Fibroblast of mammary gland (primary cell): ENCODE results near the gene HOXD12.
A peak's percentile ranks its signal among the peaks of the same experiment; 100 is the strongest.

Experiments
- DNase-seq: peaks from one replicate; pipeline ENCODE4 v3.0.0-alpha.2; 2010; ENCODE audit warnings: low read depth
- H3K4me3 ChIP-seq: 2 replicates; pipeline ENCODE4 v1.5.1; 2011; ENCODE audit warnings: low read depth, mild to moderate bottlenecking, low read length, moderate library complexity; ENCODE audit not compliant: control insufficient read depth
- CTCF ChIP-seq: conservative IDR thresholded peaks from 2 replicates; pipeline ENCODE4 v1.5.1; 2011; ENCODE audit warnings: low read depth, low read length, inconsistent platforms; ENCODE audit not compliant: control insufficient read depth, insufficient read depth

The HOXD12 gene

GRCh38 chr2:176151442-176152287 is 52.1 kb downstream of the HOXD12 start, which contains the start of gene HOXD4:
HOXD4 (plus strand) TSS chr2:176151550; CDS start chr2:176151634, 84 bp downstream.
- TF ChIP-seq CTCF = no peak
- peak within 1 kb of the TSS; percentile 41 for H3K4me3 ChIP-seq

More at GRCh38 chr2:176151442-176152287, 52.1 kb downstream of the HOXD12 start, which contains the start of gene HOXD4:
- DNase-seq = no peak
